Measurements from ENCODE around the gene DOLPP1.
"Not testable (repeated sequence)": the region's sequence is repeated elsewhere in the genome, so short reads cannot be mapped to it uniquely, and the experiment has no call there.

The DOLPP1 gene

GRCh38 chr9:129113645-129114304, 32.9 kb downstream of the DOLPP1 start:
- DNase-seq: no peak

GRCh38 chr9:129118799-129119198, 37.9 kb downstream of the DOLPP1 start:
- no peak for DNase-seq

GRCh38 chr9:129121483-129121882, 40.6 kb downstream of the DOLPP1 start:
- DNase-seq: no peak

DNA sequence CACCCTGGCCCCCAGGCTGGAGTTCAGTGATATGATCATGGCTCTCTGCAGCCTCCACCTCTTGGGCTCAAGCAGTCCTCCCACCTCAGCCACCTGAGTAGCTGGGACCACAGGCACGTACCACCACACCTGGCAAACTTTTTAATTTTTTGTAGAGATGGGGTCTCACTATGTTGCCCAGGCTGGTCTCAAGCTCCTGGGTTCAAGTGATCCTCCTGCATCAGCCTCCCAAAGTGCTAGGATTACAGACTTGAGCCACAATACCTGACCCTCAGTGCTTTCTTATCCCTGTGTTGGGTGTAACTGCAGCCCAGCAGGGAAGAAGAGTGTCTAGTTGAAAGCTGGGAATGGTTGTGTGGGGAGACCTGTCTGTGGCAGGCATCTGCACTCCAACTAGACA, 41.2 kb downstream of the DOLPP1 start:
- DNase-seq: no peak

DNA sequence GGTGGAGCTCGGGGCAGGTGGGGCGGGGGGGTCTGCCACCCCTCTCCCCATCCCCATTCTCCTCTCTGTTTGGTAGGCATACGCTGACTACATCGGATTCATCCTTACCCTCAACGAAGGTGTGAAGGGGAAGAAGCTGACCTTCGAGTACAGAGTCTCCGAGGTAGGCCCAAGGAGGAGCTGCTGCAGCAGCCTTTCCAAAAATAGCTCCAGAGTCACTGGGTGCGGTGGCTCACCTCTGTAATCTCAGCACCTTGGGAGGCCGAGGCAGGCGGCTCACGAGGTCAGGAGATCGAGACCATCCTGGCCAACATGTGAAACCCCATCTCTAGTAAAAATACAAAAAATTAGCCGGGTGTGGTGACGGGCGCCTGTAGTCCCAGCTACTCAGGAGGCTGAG, 42.1 kb downstream of the DOLPP1 start:
- DNase-seq: not testable (repeated sequence)

DNA sequence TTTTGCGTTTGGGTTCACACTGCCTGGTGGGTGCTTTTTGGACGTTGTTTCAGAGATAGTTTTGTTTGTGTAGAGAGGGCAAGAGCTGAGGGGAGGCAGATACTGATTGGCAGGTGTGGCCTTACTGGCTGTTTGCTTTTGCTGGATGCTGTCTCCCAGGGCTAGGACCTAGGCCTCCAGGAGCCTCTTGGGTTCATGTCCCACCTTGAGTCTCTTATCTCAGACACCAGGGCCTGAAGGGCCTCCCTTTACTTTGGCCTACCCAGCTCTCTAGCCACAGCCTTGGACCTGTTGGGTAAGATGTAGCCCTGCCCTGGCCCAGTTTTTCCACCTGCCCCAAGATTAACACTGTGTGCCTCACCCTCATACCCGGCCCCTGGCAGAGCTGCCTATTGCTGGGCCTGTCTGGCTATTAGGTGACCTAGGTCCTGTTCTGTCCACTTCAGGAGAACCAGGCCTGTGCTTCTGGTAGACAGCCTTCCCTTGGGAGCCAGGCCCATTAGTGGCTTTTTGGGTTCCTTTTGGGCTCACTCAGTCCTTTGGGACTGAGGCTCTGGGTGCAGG, 43.7 kb downstream of the DOLPP1 start:
- DNase-seq: no peak

DNA sequence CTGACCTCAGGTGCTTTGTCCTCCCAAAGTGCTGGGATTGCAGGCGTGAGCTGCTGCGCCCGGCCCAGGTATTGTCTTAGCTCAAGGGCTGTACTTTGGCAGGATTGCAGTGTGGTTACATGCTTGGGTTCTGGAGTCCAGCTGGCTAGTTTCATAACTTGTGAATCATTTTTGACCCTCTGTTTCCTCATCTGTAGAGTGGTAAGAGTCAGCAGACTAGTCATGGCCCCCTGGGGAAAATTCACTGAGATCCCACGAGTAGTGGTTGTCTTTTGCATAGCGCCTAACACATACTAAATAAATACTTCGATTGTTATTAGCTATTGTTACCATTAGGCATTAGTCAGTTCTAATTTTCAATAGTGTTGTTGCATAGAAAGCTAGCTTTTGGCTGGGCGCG, 44.6 kb downstream of the DOLPP1 start:
- no peak for DNase-seq

DNA sequence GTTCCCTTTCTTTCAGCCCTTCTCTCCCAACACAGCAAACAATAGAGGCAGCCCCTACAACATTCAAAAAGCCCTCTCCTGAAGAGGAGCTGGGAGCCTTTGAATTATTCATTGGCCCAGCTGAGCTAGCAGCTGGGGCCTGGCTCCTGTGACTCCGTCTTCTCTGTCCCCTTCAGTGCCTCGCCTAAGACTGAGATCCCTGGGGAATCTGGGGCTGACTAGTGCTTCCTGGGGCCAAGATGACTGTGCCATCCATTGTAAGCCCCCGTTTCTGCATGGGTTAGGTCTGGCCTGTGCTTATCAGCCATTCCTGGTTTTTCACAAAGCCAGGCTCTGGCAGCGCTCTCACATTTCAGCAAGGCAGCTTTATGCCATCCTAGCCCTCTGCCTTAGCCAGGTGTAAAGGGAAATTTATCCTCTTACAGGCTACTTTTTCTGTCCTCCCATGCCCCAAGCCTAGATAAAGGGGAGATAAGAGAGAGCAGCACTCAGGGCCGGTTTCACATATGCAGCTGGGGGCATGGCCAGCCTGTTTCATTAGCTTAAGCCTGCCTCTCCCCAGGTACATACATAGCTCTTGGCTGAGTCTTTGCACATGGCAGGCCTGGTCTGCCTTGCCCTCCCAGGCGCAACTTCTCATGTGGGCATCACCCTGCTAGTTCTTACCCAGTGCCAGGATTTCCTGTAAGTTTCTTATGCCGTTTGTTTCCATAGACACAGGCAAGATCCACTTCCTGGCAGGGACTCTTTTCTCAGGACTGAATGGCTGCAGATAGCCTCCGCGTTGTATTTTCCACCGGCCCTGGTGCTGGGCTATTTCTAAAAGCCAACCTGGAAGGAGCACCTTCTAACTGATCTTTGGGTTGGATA, 46.1 kb downstream of the DOLPP1 start:
- DNase-seq: no peak

GRCh38 chr9:129128689-129129088, 47.8 kb downstream of the DOLPP1 start:
- DNase-seq: no peak

DNA sequence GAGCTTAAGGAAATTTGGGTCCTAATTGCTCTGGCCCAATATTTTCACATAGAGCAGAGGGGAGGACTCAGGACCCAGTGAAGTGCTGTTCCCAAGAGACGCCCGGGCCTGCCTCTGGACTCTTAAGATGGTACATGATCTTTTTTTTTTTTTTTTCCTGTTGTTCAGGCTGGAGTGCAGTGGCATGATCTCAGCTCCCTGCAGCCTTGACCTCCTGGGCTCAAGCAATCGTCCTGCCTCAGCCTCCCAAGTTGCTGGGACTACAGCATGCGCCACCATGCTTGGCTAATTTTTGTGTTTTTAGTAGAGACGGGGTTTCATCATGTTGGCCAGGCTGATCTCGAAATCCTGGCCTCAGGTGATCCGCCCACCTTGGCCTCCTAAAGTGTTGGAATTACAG, 49.4 kb downstream of the DOLPP1 start:
- not testable (repeated sequence) for DNase-seq

DNA sequence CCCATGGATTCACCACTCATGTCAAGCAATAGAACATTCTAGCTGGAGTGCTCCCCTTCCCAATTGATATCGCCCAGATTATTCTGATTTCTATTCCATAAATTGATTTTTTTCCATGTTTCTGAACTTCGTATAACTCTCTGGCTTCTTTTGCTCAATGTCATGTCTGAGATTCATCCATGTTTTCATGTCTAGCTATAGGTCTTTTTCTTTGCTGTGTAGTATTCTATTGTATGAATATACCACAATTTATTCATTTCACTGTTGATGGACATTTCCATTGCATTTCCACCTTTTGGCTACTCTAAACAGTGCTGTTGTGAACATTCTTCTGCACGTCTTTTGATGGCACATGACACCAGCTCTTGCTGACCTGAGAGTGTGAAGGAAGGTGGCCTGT, 49.9 kb downstream of the DOLPP1 start:
- no peak for DNase-seq

DNA sequence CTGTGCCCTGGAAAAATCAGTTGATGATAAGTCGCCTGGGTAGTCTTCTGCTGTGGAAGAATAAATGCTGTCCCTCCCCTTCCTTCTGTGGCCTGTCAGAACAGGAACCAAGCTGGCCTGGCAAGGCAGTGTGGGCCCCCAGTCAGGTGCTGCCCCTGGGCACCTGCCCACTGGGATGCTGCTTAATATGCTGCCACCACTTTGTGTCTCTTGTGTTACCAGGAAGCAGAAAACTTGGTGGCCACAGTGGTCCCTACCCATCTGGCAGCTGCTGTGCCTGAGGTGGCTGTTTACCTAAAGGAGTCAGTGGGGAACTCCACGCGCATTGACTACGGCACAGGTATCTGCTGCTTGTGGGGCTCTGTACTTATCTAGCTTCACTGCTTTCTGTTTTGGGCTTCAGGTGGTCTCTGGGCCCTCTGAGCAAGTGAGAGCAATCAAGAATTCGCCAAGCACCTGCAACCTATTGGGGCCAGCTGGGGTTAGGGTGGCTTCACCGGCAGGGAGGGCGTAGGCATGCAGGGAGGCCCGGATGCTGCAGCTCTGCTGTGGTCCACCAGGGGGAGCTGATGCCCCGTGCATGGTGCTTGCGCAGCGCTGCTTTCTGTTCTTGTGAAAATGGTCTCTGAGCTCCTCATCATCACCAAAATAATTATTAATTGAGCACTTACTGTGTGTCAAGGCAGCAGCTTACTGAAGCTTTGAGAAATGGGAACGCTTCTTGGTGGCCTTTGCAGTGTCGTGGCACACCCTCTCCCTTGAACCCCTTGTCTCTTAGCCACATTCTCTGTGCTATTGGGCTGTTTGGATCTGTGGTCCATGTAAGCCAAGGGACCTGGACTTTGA, 50.6 kb downstream of the DOLPP1 start:
- peak; percentile 74 for DNase-seq

- DNase-seq: no peak
Observed at GRCh38 chr9:129133082-129133481, 52.2 kb downstream of the DOLPP1 start.

DNA sequence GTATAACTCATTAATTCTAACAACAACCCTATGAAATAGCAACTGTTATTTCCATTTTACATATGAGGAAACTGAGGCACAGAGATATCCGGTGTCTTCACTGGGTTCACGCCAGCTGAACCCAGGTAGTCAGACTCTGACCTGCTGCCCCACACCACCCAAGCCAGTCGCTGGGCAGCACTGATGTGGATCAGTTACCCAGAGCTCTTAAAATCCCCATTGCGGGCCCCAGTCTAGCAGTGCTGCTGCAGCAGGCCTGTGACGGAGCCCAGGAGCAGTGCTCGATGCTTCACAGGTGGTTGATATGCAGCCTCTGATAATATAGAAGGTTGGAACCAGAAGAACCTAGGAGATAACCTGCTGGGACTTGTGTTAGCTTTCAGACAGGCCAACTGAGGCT, 54.6 kb downstream of the DOLPP1 start:
- DNase-seq: no peak

DNA sequence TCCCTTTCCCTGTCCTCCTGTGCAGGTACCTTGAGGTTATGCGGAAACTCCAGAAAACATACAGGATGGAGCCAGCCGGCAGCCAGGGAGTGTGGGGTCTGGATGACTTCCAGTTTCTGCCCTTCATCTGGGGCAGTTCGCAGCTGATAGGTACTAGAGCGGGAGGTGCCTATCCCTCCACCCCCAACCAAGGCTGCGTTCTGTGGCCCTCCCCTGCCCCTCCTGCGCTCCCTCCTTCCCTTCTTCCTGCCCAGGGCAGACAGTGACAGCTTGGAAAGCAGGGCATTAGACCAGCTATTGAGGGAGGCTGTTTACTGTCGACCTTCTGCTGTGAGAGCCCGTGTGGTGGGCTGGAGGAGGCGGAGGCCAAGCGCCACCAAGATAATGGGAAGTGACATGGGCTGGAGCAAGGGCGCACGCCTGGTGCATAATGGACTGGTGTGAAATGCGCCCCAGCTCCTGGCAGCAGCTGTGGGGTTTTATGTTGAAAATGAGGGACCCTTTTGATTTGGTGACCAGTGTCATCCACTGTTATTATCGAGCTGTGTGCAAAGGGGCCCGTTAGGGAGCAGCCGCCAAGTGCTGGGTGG, 55.6 kb downstream of the DOLPP1 start:
- no peak for DNase-seq

- no peak for DNase-seq
Observed at GRCh38 chr9:129137292-129138143, 56.6 kb downstream of the DOLPP1 start.

- DNase-seq: no peak
Observed at GRCh38 chr9:129138144-129138462, 57.2 kb downstream of the DOLPP1 start.

- DNase-seq: no peak
Observed at GRCh38 chr9:129138476-129139232, 57.7 kb downstream of the DOLPP1 start.

GRCh38 chr9:129139233-129139992, 58.5 kb downstream of the DOLPP1 start:
- DNase-seq: peak; percentile 67

- DNase-seq: peak; percentile 51
Observed at GRCh38 chr9:129139993-129140396, 59.1 kb downstream of the DOLPP1 start.

All from effector CD8-positive, alpha-beta T cell (primary cell).